Measurements from ENCODE around the gene RNASEH2B. TPM values are rescaled to one million over a fixed set of nuclear protein-coding genes. Genes with fewer than 3 reads are reported as not detected.
A peak's percentile ranks its signal among the peaks of the same experiment; 100 is the strongest.

RNASEH2B gene
- total and polyA plus RNA-seq, 2 experiments from 2014 or later: 39.0 to 64.8 TPM

- TF ChIP-seq JUNB (IDR thresholded peaks at IDR 0.05; ENCODE audit: unreplicated experiment) (no peak), ZNF462 (CRISPR knock-in tag; IDR thresholded peaks at IDR 0.05) (no peak), EZH2 (IDR thresholded peaks at IDR 0.05; ENCODE audit: low read depth, unreplicated experiment) (no peak), STAT1 (IDR thresholded peaks at IDR 0.05; ENCODE audit: unreplicated experiment) (no peak)
- TF ChIP-seq, protein P1, sequence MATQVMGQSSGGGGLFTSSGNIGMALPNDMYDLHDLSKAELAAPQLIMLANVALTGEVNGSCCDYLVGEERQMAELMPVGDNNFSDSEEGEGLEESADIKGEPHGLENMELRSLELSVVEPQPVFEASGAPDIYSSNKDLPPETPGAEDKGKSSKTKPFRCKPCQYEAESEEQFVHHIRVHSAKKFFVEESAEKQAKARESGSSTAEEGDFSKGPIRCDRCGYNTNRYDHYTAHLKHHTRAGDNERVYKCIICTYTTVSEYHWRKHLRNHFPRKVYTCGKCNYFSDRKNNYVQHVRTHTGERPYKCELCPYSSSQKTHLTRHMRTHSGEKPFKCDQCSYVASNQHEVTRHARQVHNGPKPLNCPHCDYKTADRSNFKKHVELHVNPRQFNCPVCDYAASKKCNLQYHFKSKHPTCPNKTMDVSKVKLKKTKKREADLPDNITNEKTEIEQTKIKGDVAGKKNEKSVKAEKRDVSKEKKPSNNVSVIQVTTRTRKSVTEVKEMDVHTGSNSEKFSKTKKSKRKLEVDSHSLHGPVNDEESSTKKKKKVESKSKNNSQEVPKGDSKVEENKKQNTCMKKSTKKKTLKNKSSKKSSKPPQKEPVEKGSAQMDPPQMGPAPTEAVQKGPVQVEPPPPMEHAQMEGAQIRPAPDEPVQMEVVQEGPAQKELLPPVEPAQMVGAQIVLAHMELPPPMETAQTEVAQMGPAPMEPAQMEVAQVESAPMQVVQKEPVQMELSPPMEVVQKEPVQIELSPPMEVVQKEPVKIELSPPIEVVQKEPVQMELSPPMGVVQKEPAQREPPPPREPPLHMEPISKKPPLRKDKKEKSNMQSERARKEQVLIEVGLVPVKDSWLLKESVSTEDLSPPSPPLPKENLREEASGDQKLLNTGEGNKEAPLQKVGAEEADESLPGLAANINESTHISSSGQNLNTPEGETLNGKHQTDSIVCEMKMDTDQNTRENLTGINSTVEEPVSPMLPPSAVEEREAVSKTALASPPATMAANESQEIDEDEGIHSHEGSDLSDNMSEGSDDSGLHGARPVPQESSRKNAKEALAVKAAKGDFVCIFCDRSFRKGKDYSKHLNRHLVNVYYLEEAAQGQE (IDR thresholded peaks at IDR 0.05; ENCODE audit: unreplicated experiment): no peak
- H3K27ac ChIP-seq (ENCODE audit: low read depth): no peak overlapping the region
- H3K27me3 ChIP-seq (ENCODE audit: insufficient read depth): no peaks in the 10 kb centered on the region
- no peaks in the 10 kb centered on the region for H3K36me3 Mint-ChIP-seq (ENCODE audit: low read depth)
- H3K4me1 ChIP-seq (ENCODE audit: insufficient read depth): peaks cover 8% of the 10 kb centered on the region
- H3K27ac Mint-ChIP-seq: no peak overlapping the region
- H3K9me3 Mint-ChIP-seq: no peaks in the 10 kb centered on the region; the same call in 2 of the 3 replicates
- H2AFZ ChIP-seq: peak overlapping the region; percentile 47
- H4K20me1 ChIP-seq (replicated peaks; ENCODE audit: insufficient read depth): no peaks in the 10 kb centered on the region
- H3K4me1 Mint-ChIP-seq: peaks cover 16% of the 10 kb centered on the region
- H3K4me3 Mint-ChIP-seq: no peak overlapping the region
- no peak overlapping the region for H3K4me2 ChIP-seq
- H3K4me3 ChIP-seq: no peak overlapping the region
- H3K36me3 ChIP-seq (ENCODE audit: insufficient read depth): no peaks in the 10 kb centered on the region
- DNase-seq (ENCODE audit: low spot score) (no peak), ATAC-seq (no peak)
- no peaks in the 10 kb centered on the region for H3F3A ChIP-seq (replicated peaks; ENCODE audit: low read depth)
- no peaks in the 10 kb centered on the region; the same call in 1 of the 2 replicates for H3K9me2 ChIP-seq (ENCODE audit: insufficient read depth)
- H3K27me3 Mint-ChIP-seq (ENCODE audit: insufficient read depth, low read depth, poor library complexity): no peaks in the 10 kb centered on the region
- H3K79me2 ChIP-seq (replicated peaks; ENCODE audit: insufficient read depth): no peaks in the 10 kb centered on the region
These were observed 96.0 kb downstream of the RNASEH2B start for GRCh38 chr13:51005566-51005965.

Other genes with a start within 250 kb of the RNASEH2B start
- gene DLEU7, start 66.1 kb upstream of the RNASEH2B start, total RNA-seq (2014; rRNA removed; shearing (Covaris generic)): 10.1 and 11.6 TPM in 2 replicates
- 8.7 and 9.2 TPM in 2 replicates for gene DLEU7, start 66.1 kb upstream of the RNASEH2B start, polyA plus RNA-seq (2016; fragmentation: Nextera tagmentation; extraction: Ambion mirVana)
- gene C13orf42, start 201.5 kb downstream of the RNASEH2B start, total RNA-seq (2014; rRNA removed; shearing (Covaris generic)): 9.4 and 24.5 TPM in 2 replicates
- gene C13orf42, start 201.5 kb downstream of the RNASEH2B start, polyA plus RNA-seq (2016; fragmentation: Nextera tagmentation; extraction: Ambion mirVana): 94.4 and 96.5 TPM in 2 replicates

Data from GM23338 (cell line).